Activated CD4-positive, alpha-beta memory T cell treated with anti-CD3 and anti-CD28 coated beads for 36 hours (primary cell): ENCODE measurements around the gene POLR3B. TPM values are rescaled to one million over a fixed set of nuclear protein-coding genes. Genes with fewer than 3 reads are reported as not detected.
"Not testable (repeated sequence)": the region's sequence is repeated elsewhere in the genome, so short reads cannot be mapped to it uniquely, and the experiment has no call there.

Source experiments
- CTCF ChIA-PET: fragments of 350-600 bp; sonication (Branson Sonifier 250); formaldehyde crosslinking; loops from one replicate; lab custom pipeline; 2021; ENCODE audit warnings: antibody characterized with exemption, inconsistent platforms; lab: Charles Lee
- POLR2A ChIA-PET: fragments of 350-600 bp; sonication (Branson Sonifier 250); formaldehyde crosslinking; loops from one replicate; lab custom pipeline; 2021; ENCODE audit warnings: antibody characterized with exemption; lab: Charles Lee
- DNase-seq: peaks from one replicate; pipeline ENCODE4 v3.0.0-alpha.2; 2020
- H3K27ac Mint-ChIP-seq: one replicate; pipeline ENCODE4 v1.8.0; 2021; ENCODE audit warnings: mixed read lengths
- H3K27me3 Mint-ChIP-seq: one replicate; pipeline ENCODE4 v1.8.0; 2021; ENCODE audit warnings: mixed read lengths
- H3K36me3 Mint-ChIP-seq: one replicate; pipeline ENCODE4 v1.8.0; 2021; ENCODE audit warnings: mixed read lengths
- H3K4me1 Mint-ChIP-seq: one replicate; pipeline ENCODE4 v1.8.0; 2021; ENCODE audit warnings: low read depth, mixed read lengths
- H3K4me3 Mint-ChIP-seq: one replicate; pipeline ENCODE4 v1.8.0; 2021; ENCODE audit warnings: mild to moderate bottlenecking, mixed read lengths
- H3K9me3 Mint-ChIP-seq: one replicate; pipeline ENCODE4 v1.8.0; 2021; ENCODE audit warnings: mixed read lengths
- intact Hi-C: fragments of 100-400 bp; cut with micrococcal nuclease; formaldehyde crosslinking; loops from one replicate; pipeline ENCODE4 v1.15.1; 2023
- total RNA-seq, 2 experiments: library from RNA; stranded (reverse); gene quantifications; one replicate each; pipeline ENCODE4 v1.2.3, GENCODE V29; 2021

The POLR3B gene
- total RNA-seq, 2 experiments from 2014 or later: 6.2 to 7.3 TPM

- Mint-ChIP-seq H3K4me1 (peaks cover 12% of the 10 kb centered on the region), H3K36me3 (peaks cover 40% of the 10 kb centered on the region), H3K4me3 (no peak overlapping the region), H3K9me3 (peaks cover 4% of the 10 kb centered on the region), H3K27me3 (no peaks in the 10 kb centered on the region), H3K27ac (no peak overlapping the region)
- intact Hi-C loops: loop anchor here (10.0 kb wide), 1 partner anchor 204 kb away; the partner anchor contains the start of gene RFX4
- POLR2A ChIA-PET: no interaction called here
- CTCF ChIA-PET: no interaction called here
- DNase-seq: no peak
Observed at GRCh38 chr12:106380954-106381353, 23.4 kb downstream of the POLR3B start.

DNA sequence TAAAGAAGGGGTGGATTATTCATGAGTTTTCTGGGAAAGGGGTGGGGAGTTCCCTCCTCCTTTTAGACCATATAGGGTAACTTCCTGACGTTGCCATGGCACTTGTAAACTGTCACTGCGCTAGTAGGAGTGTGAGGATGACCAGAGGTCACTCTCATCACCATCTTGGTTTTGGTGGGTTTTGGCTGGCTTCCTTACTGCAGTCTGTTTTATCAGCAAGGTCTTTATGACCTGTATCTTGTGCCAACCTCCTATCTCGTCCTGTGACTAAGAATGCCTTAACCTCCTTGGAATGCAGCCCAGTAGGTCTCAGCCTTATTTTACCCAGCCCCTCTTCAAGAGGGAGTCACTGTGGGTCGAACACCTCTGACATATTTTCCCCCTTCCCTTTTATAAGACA is 24.3 kb downstream of the POLR3B start:
- DNase-seq, H3K4me3 Mint-ChIP-seq, CTCF ChIA-PET, POLR2A ChIA-PET, H3K9me3 Mint-ChIP-seq, H3K27me3 Mint-ChIP-seq, H3K27ac Mint-ChIP-seq: not testable (repeated sequence)
- H3K36me3 Mint-ChIP-seq: peaks cover 34% of the 10 kb centered on the region
- intact Hi-C loops: loop anchor here (10.0 kb wide), 1 partner anchor 203 kb away; the partner anchor contains the start of gene RFX4
- peaks cover 12% of the 10 kb centered on the region for H3K4me1 Mint-ChIP-seq

DNA sequence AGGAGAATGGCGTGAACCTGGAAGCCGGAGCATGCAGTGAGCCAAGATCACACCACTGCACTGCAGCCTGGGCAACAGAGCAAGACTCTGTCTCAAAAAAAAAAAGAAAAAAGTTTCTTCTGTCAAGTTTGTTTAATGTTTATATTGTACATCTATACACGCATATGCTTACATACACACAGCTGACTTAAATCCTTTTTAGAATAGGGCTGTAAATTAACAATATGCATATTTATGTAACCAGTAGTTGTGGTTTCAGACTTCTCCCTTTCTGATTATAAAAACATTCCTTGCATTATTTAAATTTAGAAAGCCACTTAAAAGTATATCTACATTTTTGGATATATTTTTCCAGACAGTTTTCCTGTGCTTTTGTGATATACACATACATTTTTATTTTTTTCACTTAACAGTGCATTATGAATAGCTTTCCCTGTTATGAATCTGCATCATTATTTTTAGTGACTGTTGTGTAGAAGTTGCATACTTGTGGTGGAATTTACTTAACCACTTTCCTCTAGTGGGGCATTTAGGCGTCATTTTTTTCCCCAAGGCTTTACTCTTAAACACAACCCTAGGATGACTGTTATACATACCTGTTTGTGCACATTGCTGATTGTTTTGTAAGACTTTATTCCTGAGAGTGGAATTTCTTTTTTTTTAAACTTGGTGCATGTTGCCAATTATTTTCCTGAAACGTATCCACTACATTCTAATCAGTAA is 29.4 kb downstream of the POLR3B start:
- no peaks in the 10 kb centered on the region for H3K4me1 Mint-ChIP-seq
- H3K36me3 Mint-ChIP-seq: peaks cover 25% of the 10 kb centered on the region
- ChIA-PET POLR2A (no interaction called here), CTCF (interaction anchor here (0.6 to 3.6 kb wide), 9 partner anchors 9 to 718 kb away, joined by 3 to 14 read pairs (median 3); partner anchors contain the start of gene POLR3B)
- peaks cover 4% of the 10 kb centered on the region for H3K9me3 Mint-ChIP-seq
- DNase-seq: no peak
- intact Hi-C loops: loop anchor here (1.0 to 10.0 kb wide), 3 partner anchors 198 to 533 kb away; partner anchors contain the start of gene RFX4
- no peak overlapping the region for H3K27ac Mint-ChIP-seq
- H3K4me3 Mint-ChIP-seq: no peak overlapping the region
- H3K27me3 Mint-ChIP-seq: no peaks in the 10 kb centered on the region

GRCh38 chr12:106387848-106388377 is 30.4 kb downstream of the POLR3B start:
- ChIA-PET CTCF (interaction anchor here (1.5 to 3.6 kb wide), 3 partner anchors 191 to 531 kb away, joined by 3 to 14 read pairs (median 7); no protein-coding TSS in a partner anchor), POLR2A (no interaction called here)
- intact Hi-C loops: loop anchor here (10.0 kb wide), 1 partner anchor 197 kb away; the partner anchor contains the start of gene RFX4

DNA sequence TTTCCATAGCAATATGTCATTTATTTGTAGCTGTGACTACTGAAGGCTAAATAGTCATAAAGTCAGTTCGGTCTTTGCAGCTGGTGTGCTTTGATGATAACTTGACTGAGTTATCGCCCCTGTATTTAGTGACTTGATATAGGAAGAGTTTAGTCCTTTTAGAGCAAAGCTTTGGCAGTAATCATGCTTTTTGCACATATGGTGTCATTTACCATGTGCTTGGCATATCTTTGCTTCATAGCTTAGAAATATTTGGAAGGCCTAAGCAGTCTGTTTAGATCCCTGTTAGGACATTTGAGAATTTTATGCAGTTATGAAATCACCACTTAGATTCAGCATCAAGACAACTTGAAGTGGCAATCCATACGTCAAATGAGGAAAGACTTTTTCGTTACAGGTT is 31.6 kb downstream of the POLR3B start:
- no peak overlapping the region for H3K4me3 Mint-ChIP-seq
- intact Hi-C loops: loop anchor here (10.0 kb wide), 1 partner anchor 196 kb away; the partner anchor contains the start of gene RFX4

More at GRCh38 chr12:106387848-106388377, 30.4 kb downstream of the POLR3B start:
- no peaks in the 10 kb centered on the region for H3K9me3 Mint-ChIP-seq
- no peaks in the 10 kb centered on the region for H3K4me1 Mint-ChIP-seq
- no peak overlapping the region for H3K27ac Mint-ChIP-seq
- H3K27me3 Mint-ChIP-seq: no peaks in the 10 kb centered on the region
- H3K36me3 Mint-ChIP-seq: peaks cover 20% of the 10 kb centered on the region
- DNase-seq: no peak
- no peak overlapping the region for H3K4me3 Mint-ChIP-seq

DNA sequence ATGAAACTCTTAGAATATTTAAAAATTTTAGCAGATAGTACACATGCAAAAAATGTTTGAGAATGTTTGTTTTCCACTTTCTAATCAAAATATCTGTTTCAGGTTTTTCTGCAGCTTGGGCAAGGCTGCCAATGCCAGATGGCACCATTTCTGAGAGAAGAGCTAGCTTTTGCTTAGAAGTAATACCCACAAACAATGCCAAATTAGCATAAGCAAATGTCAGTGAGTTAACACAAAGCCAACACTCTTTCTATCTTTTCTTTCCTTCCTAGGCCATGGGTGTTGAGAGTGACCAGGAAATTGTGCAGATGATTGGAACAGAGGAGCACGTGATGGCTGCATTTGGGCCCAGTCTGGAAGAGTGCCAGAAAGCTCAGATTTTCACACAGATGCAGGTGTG is 35.2 kb downstream of the POLR3B start:
- no peaks in the 10 kb centered on the region for H3K4me1 Mint-ChIP-seq
- no peak for DNase-seq
- POLR2A ChIA-PET: no interaction called here
- peaks cover 49% of the 10 kb centered on the region for H3K36me3 Mint-ChIP-seq
- CTCF ChIA-PET: no interaction called here
- no peak overlapping the region for H3K4me3 Mint-ChIP-seq
- H3K27ac Mint-ChIP-seq: no peak overlapping the region
- no peaks in the 10 kb centered on the region for H3K27me3 Mint-ChIP-seq
- H3K9me3 Mint-ChIP-seq: no peaks in the 10 kb centered on the region
- intact Hi-C loops: no loop called here

More for the DNA sequence above, 31.6 kb downstream of the POLR3B start:
- no peak overlapping the region for H3K27ac Mint-ChIP-seq
- H3K27me3 Mint-ChIP-seq: no peaks in the 10 kb centered on the region
- POLR2A ChIA-PET: no interaction called here
- DNase-seq: no peak
- CTCF ChIA-PET: interaction anchor here (0.6 to 0.9 kb wide), 2 partner anchors 452 to 715 kb away, joined by 3 read pairs; no protein-coding TSS in a partner anchor
- no peaks in the 10 kb centered on the region for H3K4me1 Mint-ChIP-seq
- peaks cover 22% of the 10 kb centered on the region for H3K36me3 Mint-ChIP-seq
- no peaks in the 10 kb centered on the region for H3K9me3 Mint-ChIP-seq

GRCh38 chr12:106409878-106410277 is 52.3 kb downstream of the POLR3B start:
- POLR2A ChIA-PET: no interaction called here
- H3K27ac Mint-ChIP-seq: no peak overlapping the region

GRCh38 chr12:106412563-106412962 is 55.0 kb downstream of the POLR3B start:
- Mint-ChIP-seq H3K4me1 (no peaks in the 10 kb centered on the region), H3K36me3 (peaks cover 38% of the 10 kb centered on the region), H3K9me3 (no peaks in the 10 kb centered on the region), H3K4me3 (no peak overlapping the region), H3K27ac (no peak overlapping the region), H3K27me3 (no peaks in the 10 kb centered on the region)
- CTCF ChIA-PET: no interaction called here
- no peak for DNase-seq
- POLR2A ChIA-PET: no interaction called here
- intact Hi-C loops: no loop called here

More at GRCh38 chr12:106409878-106410277, 52.3 kb downstream of the POLR3B start:
- CTCF ChIA-PET: no interaction called here
- Mint-ChIP-seq H3K36me3 (peaks cover 27% of the 10 kb centered on the region), H3K4me1 (no peaks in the 10 kb centered on the region), H3K9me3 (no peaks in the 10 kb centered on the region), H3K27me3 (no peaks in the 10 kb centered on the region), H3K4me3 (no peak overlapping the region)
- intact Hi-C loops: no loop called here
- no peak for DNase-seq

DNA sequence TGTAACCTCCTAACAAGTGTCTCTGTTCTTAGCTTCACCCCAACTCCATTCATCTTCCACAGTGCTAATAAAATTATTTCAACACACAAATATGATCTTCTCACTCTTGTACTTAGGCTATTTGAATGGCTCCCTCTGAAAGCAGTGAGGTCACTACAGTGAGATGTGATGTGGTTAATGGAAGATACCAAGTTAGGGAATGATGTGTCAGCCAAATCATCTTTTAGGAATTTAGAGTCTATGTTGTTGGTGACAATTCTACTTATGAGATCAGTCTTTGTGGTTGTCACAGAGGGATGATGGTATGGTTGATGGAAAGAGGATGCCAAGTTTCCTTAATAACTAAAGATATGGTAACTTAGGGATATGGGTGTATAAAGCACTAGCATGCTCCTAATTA is 57.6 kb downstream of the POLR3B start:
- CTCF ChIA-PET: no interaction called here
- intact Hi-C loops: no loop called here
- Mint-ChIP-seq H3K4me3 (no peak overlapping the region), H3K9me3 (no peaks in the 10 kb centered on the region), H3K27me3 (no peaks in the 10 kb centered on the region), H3K27ac (no peak overlapping the region), H3K36me3 (peaks cover 40% of the 10 kb centered on the region), H3K4me1 (no peaks in the 10 kb centered on the region)
- no peak for DNase-seq
- POLR2A ChIA-PET: no interaction called here

DNA sequence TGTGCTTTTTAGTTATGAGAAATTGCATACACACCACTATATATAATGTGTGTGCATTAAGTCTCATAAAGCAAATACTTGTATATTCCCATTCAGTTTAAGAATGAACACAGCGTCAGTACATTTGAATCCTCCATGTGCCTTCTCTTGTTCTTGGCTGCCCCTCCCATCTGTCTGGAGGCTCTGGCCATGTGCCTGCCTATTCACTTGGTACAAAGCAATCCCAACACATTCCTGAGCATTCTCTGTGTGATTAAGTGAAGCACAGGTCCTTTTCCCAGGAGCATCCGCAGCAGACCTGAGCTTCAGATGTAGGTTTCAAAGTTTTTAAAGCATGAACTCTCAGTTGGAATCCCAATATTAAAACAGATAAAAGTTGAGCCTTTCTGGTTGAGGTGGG is 58.7 kb downstream of the POLR3B start:
- ChIA-PET POLR2A (no interaction called here), CTCF (no interaction called here)
- no peaks in the 10 kb centered on the region for H3K27me3 Mint-ChIP-seq
- intact Hi-C loops: no loop called here
- no peaks in the 10 kb centered on the region for H3K9me3 Mint-ChIP-seq
- no peak overlapping the region for H3K4me3 Mint-ChIP-seq
- no peaks in the 10 kb centered on the region for H3K4me1 Mint-ChIP-seq
- DNase-seq: no peak
- no peak overlapping the region for H3K27ac Mint-ChIP-seq
- H3K36me3 Mint-ChIP-seq: peaks cover 41% of the 10 kb centered on the region

DNA sequence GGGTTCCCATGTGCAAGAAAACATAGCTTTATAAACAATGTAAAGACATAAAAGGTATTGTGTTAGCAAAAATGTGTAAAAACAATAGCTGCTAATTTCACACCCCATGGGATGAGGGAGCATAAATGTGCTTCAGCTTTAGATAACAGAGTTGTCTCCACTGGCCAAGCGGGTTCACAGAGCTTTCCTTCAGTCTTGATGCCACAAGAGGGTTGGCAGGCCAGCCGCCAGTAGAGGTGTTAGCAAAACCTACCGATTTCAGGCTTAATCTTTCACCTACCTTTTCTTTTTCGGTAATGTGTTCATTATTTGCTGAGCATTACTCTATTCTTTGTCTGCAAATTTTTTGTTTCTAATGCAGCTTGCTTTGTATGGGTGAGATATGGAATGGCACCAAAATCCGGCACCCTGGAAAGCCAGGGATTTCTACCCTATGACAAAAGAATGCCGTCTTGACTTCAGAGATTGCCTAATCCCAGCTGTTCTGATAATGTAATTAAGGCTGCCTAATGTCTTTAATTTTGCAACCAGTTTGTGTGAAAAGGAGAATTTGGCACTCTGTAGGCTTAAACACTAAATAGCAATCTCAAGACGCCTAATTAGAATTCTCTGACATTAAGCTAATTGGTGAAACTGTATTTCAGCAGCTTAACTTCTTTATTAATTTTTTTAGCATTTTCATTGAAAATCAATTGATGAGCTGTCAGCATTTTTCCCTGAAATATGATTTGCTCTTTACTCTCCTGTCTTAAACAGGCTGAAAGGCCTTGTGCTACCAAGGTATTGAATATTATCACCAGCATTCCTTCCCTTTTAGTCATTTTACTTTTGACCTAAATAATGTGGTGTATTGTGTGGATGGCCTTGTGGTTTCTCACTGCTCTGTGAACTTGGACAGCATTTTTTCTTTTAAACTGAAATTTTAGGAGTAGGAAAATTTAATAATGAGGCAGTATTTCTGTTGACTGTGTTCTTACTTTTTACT is 60.7 kb downstream of the POLR3B start:
- H3K27ac Mint-ChIP-seq: no peak overlapping the region
- H3K27me3 Mint-ChIP-seq: no peaks in the 10 kb centered on the region
- ChIA-PET POLR2A (no interaction called here), CTCF (interaction anchor here (1.3 kb wide), 1 partner anchor 191 kb away, joined by 4 read pairs; no protein-coding TSS in a partner anchor)
- peaks cover 39% of the 10 kb centered on the region for H3K36me3 Mint-ChIP-seq
- no peaks in the 10 kb centered on the region for H3K4me1 Mint-ChIP-seq
- no peaks in the 10 kb centered on the region for H3K9me3 Mint-ChIP-seq
- no peak overlapping the region for H3K4me3 Mint-ChIP-seq
- intact Hi-C loops: no loop called here
- DNase-seq: no peak
